ENCODE measurements around the gene DLG5.

Gene DLG5

GRCh38 chr10:77825965-77826364 is 100.6 kb downstream of the DLG5 start:
- H3K4me3 ChIP-seq (ENCODE audit: low read depth, low read length) = no peak overlapping the region
- TF ChIP-seq, protein P1, sequence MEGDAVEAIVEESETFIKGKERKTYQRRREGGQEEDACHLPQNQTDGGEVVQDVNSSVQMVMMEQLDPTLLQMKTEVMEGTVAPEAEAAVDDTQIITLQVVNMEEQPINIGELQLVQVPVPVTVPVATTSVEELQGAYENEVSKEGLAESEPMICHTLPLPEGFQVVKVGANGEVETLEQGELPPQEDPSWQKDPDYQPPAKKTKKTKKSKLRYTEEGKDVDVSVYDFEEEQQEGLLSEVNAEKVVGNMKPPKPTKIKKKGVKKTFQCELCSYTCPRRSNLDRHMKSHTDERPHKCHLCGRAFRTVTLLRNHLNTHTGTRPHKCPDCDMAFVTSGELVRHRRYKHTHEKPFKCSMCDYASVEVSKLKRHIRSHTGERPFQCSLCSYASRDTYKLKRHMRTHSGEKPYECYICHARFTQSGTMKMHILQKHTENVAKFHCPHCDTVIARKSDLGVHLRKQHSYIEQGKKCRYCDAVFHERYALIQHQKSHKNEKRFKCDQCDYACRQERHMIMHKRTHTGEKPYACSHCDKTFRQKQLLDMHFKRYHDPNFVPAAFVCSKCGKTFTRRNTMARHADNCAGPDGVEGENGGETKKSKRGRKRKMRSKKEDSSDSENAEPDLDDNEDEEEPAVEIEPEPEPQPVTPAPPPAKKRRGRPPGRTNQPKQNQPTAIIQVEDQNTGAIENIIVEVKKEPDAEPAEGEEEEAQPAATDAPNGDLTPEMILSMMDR (conservative IDR thresholded peaks at IDR 0.05; ENCODE audit: low read depth, low read length) = no peak
- no peak for DNase-seq (ENCODE audit: low read depth)

DNA sequence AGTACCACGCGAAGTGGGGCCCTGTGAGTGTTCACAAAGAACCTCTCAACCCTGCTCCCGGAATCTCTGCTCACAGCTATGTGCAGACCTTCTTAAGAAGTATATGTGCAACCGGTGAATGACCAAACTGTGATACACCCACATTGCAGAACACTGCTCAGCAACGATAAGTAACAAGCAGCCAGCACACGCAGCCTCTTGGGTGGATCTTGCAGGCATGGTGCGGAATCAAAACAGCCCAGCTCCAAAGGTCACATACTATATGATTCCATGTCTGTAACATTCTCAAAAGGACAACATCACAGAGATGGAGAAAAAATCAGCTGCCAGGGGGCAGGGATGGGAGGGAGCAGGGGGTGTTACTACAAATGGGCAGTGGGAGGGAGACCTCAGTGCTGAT is 101.6 kb downstream of the DLG5 start:
- H3K4me3 ChIP-seq (ENCODE audit: low read depth, low read length) = no peak overlapping the region
- no peak for DNase-seq (ENCODE audit: low read depth)
- TF ChIP-seq, protein P1 (conservative IDR thresholded peaks at IDR 0.05; ENCODE audit: low read depth, low read length) = no peak

- no peak overlapping the region for H3K4me3 ChIP-seq (ENCODE audit: low read depth, low read length)
- TF ChIP-seq, protein P1 (conservative IDR thresholded peaks at IDR 0.05; ENCODE audit: low read depth, low read length) = no peak
- no peak for DNase-seq (ENCODE audit: low read depth)
Measured at GRCh38 chr10:77823811-77824542, 102.6 kb downstream of the DLG5 start.

GRCh38 chr10:77821551-77821950 is 105.0 kb downstream of the DLG5 start:
- no peak for DNase-seq (ENCODE audit: low read depth)
- TF ChIP-seq, protein P1 (conservative IDR thresholded peaks at IDR 0.05; ENCODE audit: low read depth, low read length) = no peak
- no peak overlapping the region for H3K4me3 ChIP-seq (ENCODE audit: low read depth, low read length)

- DNase-seq (ENCODE audit: low read depth) = no peak
- TF ChIP-seq, protein P1 (conservative IDR thresholded peaks at IDR 0.05; ENCODE audit: low read depth, low read length) = no peak
Measured at GRCh38 chr10:77821036-77821435, 105.5 kb downstream of the DLG5 start.

GRCh38 chr10:77820349-77820748 is 106.2 kb downstream of the DLG5 start:
- TF ChIP-seq, protein P1 (conservative IDR thresholded peaks at IDR 0.05; ENCODE audit: low read depth, low read length) = no peak
- H3K4me3 ChIP-seq (ENCODE audit: low read depth, low read length) = no peak overlapping the region
- peak; percentile 61 for DNase-seq (ENCODE audit: low read depth)

More at GRCh38 chr10:77821036-77821435, 105.5 kb downstream of the DLG5 start:
- no peak overlapping the region for H3K4me3 ChIP-seq (ENCODE audit: low read depth, low read length)

All from choroid plexus epithelial cell (primary cell).